SHP77 (cell line): ENCODE measurements around the gene KCNMB2.
A peak's percentile ranks its signal among the peaks of the same experiment; 100 is the strongest.

Experiments
- DNase-seq, 2 experiments: peaks; one replicate each; lab custom pipeline; 2025; lab: John Stamatoyannopoulos, UW

The KCNMB2 gene

DNA sequence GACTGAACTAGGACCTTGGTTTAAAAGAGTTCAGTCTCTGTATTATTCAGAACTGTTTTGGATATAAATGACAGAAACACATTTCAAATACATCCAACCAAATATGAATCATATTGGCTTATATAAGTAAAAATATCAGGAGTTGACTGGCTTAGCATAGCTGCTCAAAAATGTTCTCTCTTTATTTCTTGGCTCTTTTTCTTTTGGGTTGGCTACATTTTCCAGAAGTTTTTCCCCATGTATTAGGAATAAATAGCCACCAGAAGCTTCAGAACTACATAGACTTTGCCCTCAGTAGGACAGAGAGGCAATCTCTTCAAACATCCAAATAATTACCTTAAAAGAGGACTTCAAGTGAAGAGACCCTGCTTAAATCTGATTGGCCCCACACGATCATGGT, 32.7 kb downstream of the KCNMB2 start:
- DNase-seq = no peak

DNA sequence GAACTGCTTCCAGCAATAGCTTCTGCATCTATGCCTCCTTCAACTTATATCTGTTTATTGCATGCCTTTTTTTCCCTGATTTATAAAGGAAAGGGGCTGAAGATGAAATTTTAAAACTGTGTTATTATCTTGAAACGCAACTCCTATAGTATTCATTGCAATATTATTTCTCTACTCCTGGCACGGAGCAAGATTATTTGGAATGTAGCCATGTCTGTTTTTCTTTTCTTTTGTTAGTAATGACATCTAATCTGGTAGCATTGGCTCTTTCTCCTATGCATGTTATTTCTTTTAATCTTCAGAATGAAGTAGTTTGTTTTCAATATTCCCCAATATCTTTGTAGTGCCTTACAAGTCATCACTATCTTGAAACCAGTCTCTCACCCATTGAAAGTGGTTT, 33.6 kb downstream of the KCNMB2 start:
- no peak for DNase-seq

DNA sequence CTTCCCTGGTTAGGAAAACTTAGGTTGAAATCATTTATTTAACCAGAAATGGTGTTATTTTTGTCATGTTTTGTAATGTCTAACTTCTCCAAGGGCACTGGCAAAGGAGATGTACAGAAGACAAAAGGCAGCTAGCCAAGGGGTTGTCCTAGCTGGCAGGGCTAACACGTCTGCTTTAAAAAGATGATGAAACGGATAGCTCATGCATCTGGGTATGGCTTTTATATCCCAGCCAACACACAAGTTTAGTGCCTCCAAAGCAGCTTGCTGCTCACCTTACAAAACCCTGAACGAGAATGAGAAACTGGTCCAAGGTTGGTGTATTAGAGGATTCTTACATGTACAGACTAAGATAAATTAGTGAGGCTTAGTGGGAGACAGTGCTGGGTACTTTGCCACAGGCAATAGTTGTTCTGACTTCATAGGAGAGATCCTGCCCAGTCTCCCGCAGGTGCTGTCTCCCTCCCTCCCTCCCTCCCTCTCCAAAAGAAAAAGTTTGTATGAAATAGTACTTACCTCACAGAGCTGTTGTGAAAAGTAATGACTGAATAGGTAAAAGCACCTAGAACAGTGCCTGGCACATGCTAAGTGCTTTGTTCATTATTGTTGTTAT, 47.8 kb downstream of the KCNMB2 start:
- peak; percentile 15 to 17 for DNase-seq

DNA sequence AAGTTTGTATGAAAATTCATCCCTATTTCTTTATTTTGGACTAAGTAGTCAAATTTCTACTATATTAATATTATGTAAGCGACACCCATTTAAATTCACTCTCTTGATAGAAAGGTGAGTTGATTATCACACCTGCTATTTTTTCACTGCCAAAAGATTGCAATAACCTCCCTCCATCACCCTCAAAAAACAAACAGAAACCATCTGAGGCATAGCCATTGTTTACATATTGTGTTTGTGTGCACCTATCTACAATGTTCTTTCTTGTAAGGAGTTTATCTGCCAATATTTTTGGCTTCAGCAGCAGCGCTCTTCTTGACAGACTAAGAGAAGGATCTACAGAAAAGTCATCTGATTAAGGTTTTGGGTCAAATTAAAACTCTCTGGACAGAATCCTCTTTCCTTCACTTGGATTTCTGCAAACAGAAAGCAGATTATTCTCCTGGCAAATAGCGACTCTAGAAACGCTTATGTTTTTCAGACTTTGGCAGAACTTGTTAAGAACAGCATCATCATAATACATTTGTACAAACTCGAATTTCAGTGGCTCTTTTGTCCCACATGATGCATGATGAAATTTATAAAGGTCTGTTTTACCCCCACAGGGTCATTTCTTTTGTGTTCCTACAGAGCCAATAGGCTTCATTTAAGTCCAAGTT, 48.6 kb downstream of the KCNMB2 start:
- DNase-seq = no peak

DNA sequence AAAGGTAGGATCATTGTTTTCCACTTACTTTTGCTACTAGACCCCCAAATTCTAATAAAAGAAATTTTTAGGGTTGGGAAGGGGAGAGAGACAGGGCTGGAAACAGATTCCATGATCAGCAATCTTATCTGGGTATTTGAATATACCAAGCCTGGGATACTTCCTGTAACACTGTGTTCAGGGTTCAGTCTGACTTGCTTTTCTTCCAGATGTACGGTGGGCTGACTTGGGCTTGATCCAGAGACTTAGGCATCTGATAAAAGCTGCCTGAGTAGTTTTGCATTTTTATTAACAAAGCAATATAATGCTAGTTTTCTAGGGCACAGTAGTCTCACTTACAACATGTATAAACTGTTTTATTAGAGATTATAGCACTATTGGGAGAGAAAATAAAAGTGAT, 49.2 kb downstream of the KCNMB2 start:
- no peak for DNase-seq

DNA sequence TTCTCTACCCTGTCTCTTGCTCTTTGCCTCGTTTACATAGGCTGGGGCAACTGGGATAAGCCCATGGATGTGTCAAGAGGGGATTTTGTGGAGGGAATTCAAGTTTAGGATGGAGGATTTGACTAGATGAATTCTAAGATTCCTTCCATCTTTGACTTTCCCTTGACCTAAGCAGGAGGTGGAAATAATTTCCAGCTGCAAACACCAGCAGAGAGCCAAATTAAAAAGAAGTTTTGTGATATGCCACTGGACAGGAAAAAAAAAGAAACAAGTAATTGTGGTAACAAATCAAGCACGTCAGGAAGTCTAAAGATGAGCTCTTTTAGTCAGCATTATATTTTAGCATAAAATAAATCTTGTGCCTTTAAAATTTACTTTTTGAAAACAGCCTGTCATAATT, 49.8 kb downstream of the KCNMB2 start:
- DNase-seq = no peak

DNA sequence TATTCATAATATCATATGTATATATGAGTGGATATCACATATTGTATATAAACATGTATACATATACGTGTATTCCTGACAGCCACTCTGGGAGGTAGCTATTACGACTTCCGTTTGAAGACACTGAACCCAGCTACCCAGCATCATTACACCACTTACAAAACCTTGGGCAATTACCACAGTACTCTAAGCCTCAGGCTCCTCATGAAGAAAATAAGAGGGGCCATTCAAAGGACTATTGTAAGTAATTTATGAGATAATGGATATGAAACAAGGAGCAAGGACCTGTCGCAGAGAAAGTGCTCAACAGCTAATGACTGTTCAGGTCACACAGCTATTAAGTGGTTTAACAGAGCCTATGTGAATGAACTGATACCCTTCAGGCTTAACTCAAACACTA, 52.4 kb downstream of the KCNMB2 start:
- no peak for DNase-seq

DNA sequence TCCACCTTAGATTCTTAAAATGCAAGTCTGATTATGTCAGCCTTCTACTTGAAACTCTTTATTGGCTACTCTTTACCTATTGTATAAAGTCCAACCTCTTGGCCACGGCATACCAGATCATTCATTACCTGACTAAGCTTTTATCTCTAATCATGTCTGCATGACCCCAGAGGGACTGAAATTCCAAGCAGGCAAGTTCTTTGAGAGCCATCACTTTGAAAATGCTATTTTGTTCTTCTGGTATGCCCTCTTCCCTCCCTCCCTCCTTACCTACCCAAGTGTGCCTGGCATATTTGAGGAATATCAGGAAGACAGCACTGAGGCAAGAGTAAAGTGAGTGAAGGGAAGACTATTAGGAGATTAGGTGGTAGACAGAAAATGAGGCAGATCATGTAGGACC, 57.5 kb downstream of the KCNMB2 start:
- no peak for DNase-seq

DNA sequence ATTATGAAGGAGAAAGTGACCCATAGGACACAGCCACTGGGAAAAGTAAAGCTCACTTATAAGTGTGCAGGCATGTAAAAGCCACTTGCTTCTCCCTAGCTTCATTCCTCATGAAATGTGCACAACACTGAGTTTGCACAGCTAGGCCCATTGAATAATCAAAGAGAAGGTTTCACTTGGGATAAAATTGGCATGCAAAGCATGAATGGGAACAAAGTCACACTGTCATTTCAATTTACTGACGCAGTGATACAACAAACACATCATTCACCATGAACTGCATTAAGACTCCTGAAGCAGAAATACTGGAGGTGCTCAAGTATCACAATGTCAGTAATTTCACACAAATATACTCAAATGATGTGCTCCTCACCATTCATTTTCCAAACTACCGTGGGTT, 61.1 kb downstream of the KCNMB2 start:
- no peak for DNase-seq

DNA sequence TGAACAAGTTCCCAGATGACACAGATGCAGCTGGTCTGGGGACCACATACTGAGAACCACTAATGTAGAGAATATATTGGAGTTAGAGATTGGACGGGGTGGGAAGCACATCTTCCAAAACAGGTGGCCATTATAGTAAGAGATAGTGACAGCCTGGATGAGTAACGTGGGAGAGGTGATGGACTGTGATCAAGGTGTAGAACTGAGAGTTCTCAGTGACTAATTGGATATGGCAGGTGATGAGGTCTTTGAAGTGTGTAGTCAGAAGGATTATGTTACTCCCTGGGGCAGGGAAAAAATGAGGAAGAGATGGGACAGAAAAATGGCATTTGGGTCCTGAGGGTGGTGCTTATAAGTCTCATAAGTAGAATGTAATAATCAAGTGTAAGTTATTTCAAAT, 66.6 kb downstream of the KCNMB2 start:
- peak; percentile 64 to 66 for DNase-seq

DNA sequence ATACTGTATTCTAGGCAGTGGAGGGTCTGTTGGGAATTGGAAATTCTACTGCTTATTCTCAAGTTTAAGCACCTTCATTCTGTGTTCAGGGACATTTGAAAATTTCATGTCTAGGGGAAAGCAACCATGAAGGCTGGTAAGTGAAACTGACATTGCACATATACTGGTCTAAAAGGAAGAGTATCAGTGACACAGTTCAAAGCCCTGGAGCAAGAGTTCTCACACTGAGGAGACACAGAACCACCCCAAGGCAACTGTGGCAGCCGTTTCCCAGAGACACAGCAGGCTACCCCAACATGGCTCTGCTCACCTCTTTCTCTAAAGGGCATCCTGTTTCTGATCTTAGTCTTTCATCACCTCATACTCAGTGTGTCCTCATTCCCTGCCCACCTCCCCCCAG, 67.5 kb downstream of the KCNMB2 start:
- DNase-seq = no peak

DNA sequence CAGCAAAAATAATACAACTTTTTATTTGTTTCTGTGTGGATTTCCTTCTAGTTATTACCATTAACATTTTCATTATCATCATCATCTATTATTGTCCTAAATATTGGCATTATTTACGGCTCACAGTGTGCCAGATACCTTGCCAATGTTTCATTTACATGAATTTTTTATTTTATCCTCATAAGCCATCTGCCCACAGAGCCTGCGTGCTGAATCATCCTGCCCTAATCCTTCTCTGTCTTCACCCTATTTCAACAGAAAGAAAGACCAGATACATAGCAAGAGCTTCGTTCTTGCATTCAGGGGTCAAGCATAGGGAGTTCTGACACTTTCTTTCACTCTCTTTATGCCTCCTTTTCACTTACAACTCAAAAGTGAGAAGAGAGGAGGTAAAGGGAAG, 82.0 kb downstream of the KCNMB2 start:
- DNase-seq = peak; percentile 18 to 29

DNA sequence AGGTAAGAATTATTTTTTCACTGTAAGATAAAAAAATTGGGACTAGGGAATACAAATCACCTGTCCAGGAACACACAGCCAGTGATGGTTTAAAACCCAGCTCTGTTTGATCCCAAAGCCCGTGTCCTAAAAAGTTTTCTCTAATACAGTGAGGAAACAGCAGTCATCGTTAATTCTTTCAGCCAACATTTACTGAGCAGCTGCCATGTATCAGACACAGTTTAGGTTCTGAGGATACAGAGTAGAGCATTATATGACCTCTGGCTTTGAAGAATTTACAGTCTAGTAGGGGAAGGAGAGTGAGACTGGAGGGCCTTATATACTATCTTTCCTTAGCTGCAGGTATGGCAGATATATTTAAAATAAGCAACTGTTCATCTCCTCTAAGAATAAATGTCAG, 82.7 kb downstream of the KCNMB2 start:
- no peak for DNase-seq

DNA sequence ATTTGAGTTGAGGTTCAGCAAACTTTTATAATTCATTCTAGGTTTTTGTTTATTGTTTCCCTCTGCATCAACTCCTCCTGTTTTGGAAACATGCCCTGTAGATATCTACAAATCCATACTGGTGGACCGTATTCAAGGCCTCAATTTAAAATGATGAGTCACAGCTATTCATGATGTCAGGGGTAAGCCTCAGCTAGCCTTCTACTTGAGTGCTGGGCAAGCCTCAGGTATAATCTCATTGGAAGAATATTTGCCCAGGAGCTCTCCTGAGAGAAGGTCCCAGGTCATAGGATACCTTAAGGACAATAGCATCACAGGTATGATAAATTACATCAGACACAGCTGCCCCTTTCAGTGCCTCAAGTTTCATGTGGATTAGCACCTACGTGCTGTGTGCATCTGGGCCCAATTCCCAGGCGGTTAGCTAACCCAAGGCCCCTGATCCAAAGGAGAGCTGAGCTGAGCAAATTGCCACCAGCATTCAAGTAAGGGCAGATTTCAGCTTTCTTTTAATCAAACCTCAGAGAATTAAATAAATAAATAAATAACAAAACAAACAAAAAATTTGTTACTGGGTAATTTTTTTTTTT, 87.5 kb downstream of the KCNMB2 start:
- peak; percentile 17 to 24 for DNase-seq

DNA sequence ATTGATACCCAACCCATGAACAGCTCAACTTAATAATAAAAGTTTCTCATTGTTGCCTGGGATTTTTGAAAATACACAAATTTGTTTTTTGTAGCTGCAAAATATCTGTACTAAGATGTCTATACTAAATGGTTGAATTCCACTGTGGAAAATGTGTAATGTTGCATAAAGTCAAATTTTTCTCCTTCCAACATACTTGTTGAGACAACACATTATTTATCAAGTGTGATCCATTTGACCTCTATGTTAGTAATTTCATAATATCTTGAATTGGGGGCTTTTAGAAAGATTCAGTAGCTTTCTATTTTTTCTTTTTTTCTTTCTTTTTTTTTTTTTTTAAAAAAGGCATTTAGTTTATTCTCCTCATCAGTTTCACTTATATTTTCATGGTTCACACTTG, 88.0 kb downstream of the KCNMB2 start:
- no peak for DNase-seq

DNA sequence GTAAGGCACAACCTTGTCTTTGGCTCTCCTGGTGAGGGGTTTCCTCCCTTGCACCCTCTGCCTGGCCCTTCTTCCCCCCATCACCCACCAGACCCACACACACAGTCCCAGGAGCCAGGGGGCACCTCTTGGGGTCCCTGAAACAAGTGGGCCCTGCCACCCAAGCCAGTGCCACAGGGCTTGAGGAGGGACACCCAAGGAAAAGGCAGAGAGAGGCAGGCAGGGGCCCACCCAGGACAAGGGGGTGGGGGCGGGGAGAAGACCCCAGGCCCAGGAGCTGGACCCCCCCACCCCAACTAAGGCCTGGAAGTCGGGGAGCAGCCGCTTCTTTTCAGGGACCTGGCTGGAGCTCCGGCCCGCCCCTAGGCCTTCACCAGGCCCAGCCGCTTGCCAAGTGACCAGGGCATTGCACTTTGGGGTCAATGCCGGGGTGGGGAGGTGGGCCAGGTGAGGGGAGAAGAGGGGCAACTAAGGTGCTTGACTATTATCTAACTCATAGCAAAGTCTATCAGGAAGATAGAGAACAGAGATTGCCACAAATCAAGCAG, 88.9 kb downstream of the KCNMB2 start:
- DNase-seq = no peak

DNA sequence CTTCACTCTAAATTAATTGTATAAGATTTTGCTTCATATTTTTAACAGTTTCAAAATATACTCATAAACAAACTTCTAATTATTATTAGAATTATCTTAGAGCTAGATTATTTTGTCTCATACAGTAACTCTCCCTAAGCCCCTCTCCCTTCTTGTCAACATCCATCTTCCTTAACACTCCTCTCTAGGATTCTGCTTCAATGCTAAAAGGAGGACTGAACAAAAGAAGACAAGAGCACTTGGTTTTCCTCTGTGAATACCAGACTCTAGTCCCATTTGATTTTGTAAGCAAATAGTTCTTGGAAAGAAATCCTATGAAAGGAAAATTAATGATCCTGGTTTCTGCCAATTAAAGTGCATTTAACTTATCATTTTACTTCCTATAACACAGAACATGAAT, 91.8 kb downstream of the KCNMB2 start:
- DNase-seq = no peak

DNA sequence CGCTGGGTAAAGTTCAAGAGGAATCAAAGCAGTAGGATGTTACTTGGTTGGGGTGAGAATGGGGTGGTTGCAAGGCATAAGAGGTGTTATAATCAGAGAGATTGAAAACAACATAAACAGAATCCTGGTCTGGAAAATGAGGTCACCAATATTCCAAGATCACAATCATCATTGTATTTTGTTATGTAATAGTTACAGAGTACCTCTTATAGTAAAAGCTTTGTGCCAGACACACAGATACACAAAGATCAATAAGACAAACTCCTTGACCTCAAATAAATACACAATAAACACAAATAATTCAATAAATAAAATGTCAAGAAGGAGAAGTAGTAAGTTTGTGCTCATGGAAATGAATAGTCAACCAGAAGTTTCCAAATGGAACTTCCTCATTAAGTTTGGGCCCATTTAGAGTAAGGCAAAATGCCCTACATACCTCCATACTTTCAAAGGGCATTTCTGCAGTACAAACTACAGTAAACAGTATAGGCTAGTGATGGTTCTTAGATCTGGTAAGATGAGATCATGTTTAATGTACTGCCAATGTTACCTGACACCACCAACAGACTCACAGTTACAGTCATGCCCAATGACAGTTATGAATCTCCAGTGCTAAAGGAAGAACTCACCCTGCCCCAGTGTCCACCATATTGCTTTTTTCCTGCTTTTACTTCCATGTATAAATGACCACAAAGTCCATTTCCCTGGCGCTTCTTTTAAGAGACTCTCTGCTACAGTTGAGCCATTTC, 93.4 kb downstream of the KCNMB2 start:
- DNase-seq = no peak

DNA sequence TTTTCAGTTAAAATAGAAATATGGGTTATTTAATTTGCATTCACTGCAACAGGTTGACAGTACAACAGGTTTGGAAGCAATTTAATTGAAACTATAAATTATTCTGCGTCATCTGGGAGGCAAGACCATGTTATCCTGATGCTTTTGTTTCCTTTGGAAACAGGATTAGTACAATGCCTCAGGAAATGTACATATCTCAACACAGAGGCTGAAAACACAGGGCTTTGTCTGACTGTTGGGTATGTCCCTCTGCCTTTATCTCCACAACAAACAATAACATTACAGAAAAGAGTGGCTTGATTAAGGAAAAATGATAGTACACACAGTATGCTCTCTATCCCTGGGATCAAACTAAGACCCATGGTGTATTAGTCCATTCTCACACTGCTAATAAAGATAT, 95.7 kb downstream of the KCNMB2 start:
- DNase-seq = no peak

DNA sequence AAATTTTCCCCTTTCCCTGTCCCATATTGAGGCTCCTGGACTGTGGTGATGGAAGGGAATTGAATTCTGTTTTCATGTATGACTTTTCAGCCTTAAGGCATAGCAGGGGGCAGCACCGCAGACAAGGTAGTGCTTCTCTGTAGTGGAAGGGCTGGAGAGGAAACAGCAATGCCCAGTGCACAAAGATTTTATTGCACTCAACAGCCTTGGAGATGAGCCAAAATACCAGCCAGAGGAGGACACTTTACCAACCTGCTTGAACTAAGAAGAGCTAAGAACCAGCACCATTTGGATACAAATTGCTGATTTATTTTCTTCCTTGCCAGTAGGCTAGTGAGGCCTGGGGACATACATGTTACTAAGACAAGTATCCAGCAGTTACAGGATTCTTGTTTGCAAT, 98.7 kb downstream of the KCNMB2 start:
- DNase-seq = peak; percentile 3 to 61

DNA sequence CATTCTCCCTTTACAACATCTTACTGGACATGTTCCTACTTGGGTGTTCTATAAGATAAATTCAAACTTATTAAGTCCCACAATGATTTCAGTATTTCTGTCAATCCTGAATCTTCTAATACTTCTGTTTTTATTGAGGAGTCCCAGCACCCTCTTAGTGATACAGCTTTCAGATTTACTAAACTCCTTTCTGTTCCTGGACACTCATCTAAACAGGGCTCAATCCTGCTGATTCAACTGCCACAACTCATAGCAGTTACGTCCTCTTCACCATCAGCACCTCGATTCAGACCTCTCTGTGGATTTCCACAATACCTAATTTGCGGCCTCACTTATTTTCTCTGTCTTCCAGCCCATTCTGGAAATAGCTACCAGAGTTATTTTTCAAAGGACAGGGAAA, 101.6 kb downstream of the KCNMB2 start:
- no peak for DNase-seq

DNA sequence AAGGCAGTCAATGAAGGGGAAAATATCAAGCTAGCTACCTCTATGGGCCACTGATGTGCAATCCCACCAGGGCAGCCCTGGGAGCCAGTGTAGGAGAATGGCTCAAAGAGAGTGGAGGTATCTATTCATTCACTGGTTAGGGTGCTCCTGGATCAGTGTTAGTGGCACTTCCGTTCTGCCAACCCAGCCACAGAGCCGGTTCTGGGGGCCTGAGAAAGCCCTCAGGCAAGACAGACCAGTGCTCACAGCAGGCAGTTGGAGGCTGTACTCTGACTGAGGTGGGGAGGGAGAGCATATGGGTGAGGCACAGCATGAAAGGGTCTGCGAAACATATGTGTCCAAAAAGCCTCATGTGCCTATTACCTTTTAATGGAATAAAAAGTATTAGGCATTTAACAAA, 109.3 kb downstream of the KCNMB2 start:
- DNase-seq = no peak
